Measurements from ENCODE around the gene DNAH14. TPM values are rescaled to one million over a fixed set of nuclear protein-coding genes. Genes with fewer than 3 reads are reported as not detected.
"Not testable (repeated sequence)": the region's sequence is repeated elsewhere in the genome, so short reads cannot be mapped to it uniquely, and the experiment has no call there.

DNAH14 gene
- total and polyA plus RNA-seq, 4 donors, result 2.7 to 19.8 (median 9.6) TPM

DNA sequence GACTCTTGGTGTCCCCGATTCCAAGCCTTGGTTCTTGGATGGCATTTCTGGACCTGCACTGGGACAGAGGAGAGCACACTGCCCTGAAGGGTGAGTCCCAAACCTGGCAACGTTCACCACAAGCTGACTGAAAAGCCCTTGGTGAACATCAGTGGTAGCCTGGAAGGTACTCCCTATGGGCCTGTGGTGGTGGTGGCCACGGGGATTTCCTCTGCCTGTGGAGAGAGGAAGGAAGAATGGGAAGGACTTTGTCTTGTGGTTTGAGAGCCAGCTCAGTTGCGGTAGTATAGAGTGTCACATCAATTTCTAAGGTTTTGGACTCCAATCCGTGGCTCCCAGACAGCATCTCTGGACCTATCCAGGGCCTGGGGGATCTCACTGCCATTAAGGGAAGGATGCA is 50.7 kb downstream of the DNAH14 start (continued):
- TF ChIP-seq, protein P1, sequence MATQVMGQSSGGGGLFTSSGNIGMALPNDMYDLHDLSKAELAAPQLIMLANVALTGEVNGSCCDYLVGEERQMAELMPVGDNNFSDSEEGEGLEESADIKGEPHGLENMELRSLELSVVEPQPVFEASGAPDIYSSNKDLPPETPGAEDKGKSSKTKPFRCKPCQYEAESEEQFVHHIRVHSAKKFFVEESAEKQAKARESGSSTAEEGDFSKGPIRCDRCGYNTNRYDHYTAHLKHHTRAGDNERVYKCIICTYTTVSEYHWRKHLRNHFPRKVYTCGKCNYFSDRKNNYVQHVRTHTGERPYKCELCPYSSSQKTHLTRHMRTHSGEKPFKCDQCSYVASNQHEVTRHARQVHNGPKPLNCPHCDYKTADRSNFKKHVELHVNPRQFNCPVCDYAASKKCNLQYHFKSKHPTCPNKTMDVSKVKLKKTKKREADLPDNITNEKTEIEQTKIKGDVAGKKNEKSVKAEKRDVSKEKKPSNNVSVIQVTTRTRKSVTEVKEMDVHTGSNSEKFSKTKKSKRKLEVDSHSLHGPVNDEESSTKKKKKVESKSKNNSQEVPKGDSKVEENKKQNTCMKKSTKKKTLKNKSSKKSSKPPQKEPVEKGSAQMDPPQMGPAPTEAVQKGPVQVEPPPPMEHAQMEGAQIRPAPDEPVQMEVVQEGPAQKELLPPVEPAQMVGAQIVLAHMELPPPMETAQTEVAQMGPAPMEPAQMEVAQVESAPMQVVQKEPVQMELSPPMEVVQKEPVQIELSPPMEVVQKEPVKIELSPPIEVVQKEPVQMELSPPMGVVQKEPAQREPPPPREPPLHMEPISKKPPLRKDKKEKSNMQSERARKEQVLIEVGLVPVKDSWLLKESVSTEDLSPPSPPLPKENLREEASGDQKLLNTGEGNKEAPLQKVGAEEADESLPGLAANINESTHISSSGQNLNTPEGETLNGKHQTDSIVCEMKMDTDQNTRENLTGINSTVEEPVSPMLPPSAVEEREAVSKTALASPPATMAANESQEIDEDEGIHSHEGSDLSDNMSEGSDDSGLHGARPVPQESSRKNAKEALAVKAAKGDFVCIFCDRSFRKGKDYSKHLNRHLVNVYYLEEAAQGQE (IDR thresholded peaks at IDR 0.05), result no peak
- TF ChIP-seq FOXA1 (IDR thresholded peaks at IDR 0.05) (no peak), FOXA2 (IDR thresholded peaks at IDR 0.05) (no peak), HNF4A (conservative IDR thresholded peaks at IDR 0.05) (no peak), SP1 (IDR thresholded peaks at IDR 0.05) (no peak), TAF1 (conservative IDR thresholded peaks at IDR 0.05) (no peak), GABPA (IDR thresholded peaks at IDR 0.05 in 1 of 2, conservative IDR thresholded peaks at IDR 0.05 in 1 of 2) (no peak)
- TF ChIP-seq, protein P2, sequence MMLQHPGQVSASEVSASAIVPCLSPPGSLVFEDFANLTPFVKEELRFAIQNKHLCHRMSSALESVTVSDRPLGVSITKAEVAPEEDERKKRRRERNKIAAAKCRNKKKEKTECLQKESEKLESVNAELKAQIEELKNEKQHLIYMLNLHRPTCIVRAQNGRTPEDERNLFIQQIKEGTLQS (IDR thresholded peaks at IDR 0.05), result no peak

GRCh38 chr1:224981922-224982354 is 52.5 kb downstream of the DNAH14 start:
- H3K36me3 ChIP-seq (ENCODE audit: control insufficient read depth in 4 of 4, insufficient read depth in 3 of 4, low read depth in 1 of 4, low read length in 3 of 4); DNase-seq (ENCODE audit: low spot score); H3K4me1 ChIP-seq (ENCODE audit: control insufficient read depth in 4 of 4, insufficient read depth in 4 of 4, low read length in 3 of 4); H3K27ac ChIP-seq (ENCODE audit: low read depth in 1 of 2, low read length in 2 of 2); H3K9ac ChIP-seq (ENCODE audit: low read depth in 1 of 2, low read length in 2 of 2); H3K9me3 ChIP-seq (ENCODE audit: control insufficient read depth in 4 of 4, low read length in 3 of 4); H3K4me3 ChIP-seq (ENCODE audit: low read depth in 1 of 3, low read length in 3 of 3); H3K27me3 ChIP-seq (ENCODE audit: control insufficient read depth in 4 of 4, insufficient read depth in 4 of 4, low read length in 3 of 4): not testable (repeated sequence)
- 26% methylated on average over 1 of the region's 1 CpG for WGBS

DNA sequence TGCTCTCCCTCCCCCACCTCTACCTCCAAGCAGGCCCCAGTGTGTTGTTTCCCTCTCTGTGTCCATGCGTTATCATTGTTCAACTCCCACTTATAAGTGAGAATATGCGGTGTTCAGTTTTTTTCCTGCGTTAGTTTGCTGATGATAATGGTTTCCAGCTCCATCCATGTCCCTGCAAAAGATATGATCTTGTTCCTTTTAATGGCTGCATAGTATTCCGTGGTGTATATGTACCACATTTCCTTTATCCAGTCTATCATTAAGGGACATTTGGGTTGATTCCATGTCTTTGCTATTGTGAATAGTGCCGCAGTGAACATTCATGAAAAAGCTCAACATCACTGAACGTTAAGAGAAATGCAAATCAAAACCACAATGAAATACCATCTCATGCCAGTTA is 58.6 kb downstream of the DNAH14 start:
- H3K4me3 ChIP-seq (ENCODE audit: low read depth in 1 of 3, low read length in 3 of 3), result no peak overlapping the region
- WGBS, result 93% methylated on average over 6 of the region's 6 CpGs
- no peaks in the 10 kb centered on the region for H3K36me3 ChIP-seq (ENCODE audit: control insufficient read depth in 4 of 4, insufficient read depth in 3 of 4, low read depth in 1 of 4, low read length in 3 of 4)
- H3K4me1 ChIP-seq (ENCODE audit: control insufficient read depth in 4 of 4, insufficient read depth in 4 of 4, low read length in 3 of 4), result no peaks in the 10 kb centered on the region
- DNase-seq (ENCODE audit: low spot score), result no peak
- H3K9ac ChIP-seq (ENCODE audit: low read depth in 1 of 2, low read length in 2 of 2), result no peak overlapping the region
- no peaks in the 10 kb centered on the region for H3K27me3 ChIP-seq (ENCODE audit: control insufficient read depth in 4 of 4, insufficient read depth in 4 of 4, low read length in 3 of 4)
- H3K27ac ChIP-seq (ENCODE audit: low read depth in 1 of 2, low read length in 2 of 2), result no peak overlapping the region
- TF ChIP-seq JUND (IDR thresholded peaks at IDR 0.05), result no peak
- TF ChIP-seq SP1 (IDR thresholded peaks at IDR 0.05), result no peak
- no peak for TF ChIP-seq RAD21 (IDR thresholded peaks at IDR 0.05)
- TF ChIP-seq, protein P3, sequence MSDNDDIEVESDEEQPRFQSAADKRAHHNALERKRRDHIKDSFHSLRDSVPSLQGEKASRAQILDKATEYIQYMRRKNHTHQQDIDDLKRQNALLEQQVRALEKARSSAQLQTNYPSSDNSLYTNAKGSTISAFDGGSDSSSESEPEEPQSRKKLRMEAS (IDR thresholded peaks at IDR 0.05), result no peak
- TF ChIP-seq GABPA (IDR thresholded peaks at IDR 0.05 in 1 of 2, conservative IDR thresholded peaks at IDR 0.05 in 1 of 2), result no peak
- no peak for TF ChIP-seq FOXA1 (IDR thresholded peaks at IDR 0.05)
- no peak for TF ChIP-seq HNF4G (IDR thresholded peaks at IDR 0.05)
- TF ChIP-seq, protein P4, sequence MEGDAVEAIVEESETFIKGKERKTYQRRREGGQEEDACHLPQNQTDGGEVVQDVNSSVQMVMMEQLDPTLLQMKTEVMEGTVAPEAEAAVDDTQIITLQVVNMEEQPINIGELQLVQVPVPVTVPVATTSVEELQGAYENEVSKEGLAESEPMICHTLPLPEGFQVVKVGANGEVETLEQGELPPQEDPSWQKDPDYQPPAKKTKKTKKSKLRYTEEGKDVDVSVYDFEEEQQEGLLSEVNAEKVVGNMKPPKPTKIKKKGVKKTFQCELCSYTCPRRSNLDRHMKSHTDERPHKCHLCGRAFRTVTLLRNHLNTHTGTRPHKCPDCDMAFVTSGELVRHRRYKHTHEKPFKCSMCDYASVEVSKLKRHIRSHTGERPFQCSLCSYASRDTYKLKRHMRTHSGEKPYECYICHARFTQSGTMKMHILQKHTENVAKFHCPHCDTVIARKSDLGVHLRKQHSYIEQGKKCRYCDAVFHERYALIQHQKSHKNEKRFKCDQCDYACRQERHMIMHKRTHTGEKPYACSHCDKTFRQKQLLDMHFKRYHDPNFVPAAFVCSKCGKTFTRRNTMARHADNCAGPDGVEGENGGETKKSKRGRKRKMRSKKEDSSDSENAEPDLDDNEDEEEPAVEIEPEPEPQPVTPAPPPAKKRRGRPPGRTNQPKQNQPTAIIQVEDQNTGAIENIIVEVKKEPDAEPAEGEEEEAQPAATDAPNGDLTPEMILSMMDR (IDR thresholded peaks at IDR 0.05; ENCODE audit: low read depth, low read length, missing input control), result no peak
- TF ChIP-seq, protein P1 (IDR thresholded peaks at IDR 0.05), result no peak
- no peak for TF ChIP-seq NR2F2 (IDR thresholded peaks at IDR 0.05)
- no peak for TF ChIP-seq RXRA (IDR thresholded peaks at IDR 0.05)
- H3K9me3 ChIP-seq (ENCODE audit: control insufficient read depth in 4 of 4, low read length in 3 of 4), result no peaks in the 10 kb centered on the region
